HCT116 (cell line): Measurements from ENCODE around the gene LRRTM4. TPM values are rescaled to one million over a fixed set of nuclear protein-coding genes. Genes with fewer than 3 reads are reported as not detected.

Experiments
- ATAC-seq: fragments of 200-7000 bp; cut with Tn5 transposase; 2 replicates; pipeline ENCODE4 v1.9.1; 2020; ENCODE audit warnings: mild to moderate bottlenecking, moderate library complexity
- BruUV-seq: library from RNA; stranded (reverse); fragments of 400-500 nt; replicated peaks from 2 replicates; lab custom pipeline; 2021; lab: Mats Ljungman, UMichigan
- CTCF ChIA-PET: fragments of 300-600 bp; sonication (Branson Sonifier 250); formaldehyde crosslinking; loops from one replicate; lab custom pipeline; 2021; ENCODE audit warnings: antibody characterized with exemption; lab: Charles Lee
- POLR2A ChIA-PET: fragments of 300-600, 350-600 bp; sonication (Branson Sonifier 250); formaldehyde crosslinking; loops from one replicate; lab custom pipeline; 2021; ENCODE audit warnings: antibody characterized with exemption; lab: Charles Lee
- RAD21 ChIA-PET, 2 experiments: fragments of 300-600 bp; sonication (Branson Sonifier 250); formaldehyde crosslinking; loops; one replicate each; lab custom pipeline; 2023; ENCODE audit warnings: low total read pairs in 2 of 2; ENCODE audit not compliant: uncharacterized antibody in 2 of 2, unreplicated experiment in 2 of 2, low non-redundant PET in 1 of 2; lab: Charles Lee
- DNase-seq: peaks from one replicate; pipeline ENCODE4 v3.0.0-alpha.2; 2010; ENCODE audit warnings: low read depth, low spot score
- H2AFZ ChIP-seq: fragments of 200-600 bp; shearing (Covaris generic), sonication (generic); 2 replicates; pipeline ENCODE4 v1.6.1; 2017; ENCODE audit warnings: low read depth, mixed run types, mixed read lengths, antibody characterized with exemption, low read length; ENCODE audit not compliant: poor library complexity, severe bottlenecking
- H3K27ac ChIP-seq: 2 replicates; pipeline ENCODE4 v1.5.1; 2012; ENCODE audit warnings: low read depth, low read length
- H3K27me3 ChIP-seq: fragments of 200-600 bp; sonication (generic); 2 replicates; pipeline ENCODE4 v1.6.1; 2016; ENCODE audit warnings: mixed run types, low read length, mixed read lengths; ENCODE audit not compliant: insufficient read depth
- H3K36me3 ChIP-seq, 2 experiments: fragments of 200-500 bp in 1 of 2; fragments of 200-600 bp in 1 of 2; sonication (Bioruptor generic) in 1 of 2; sonication (generic) in 1 of 2; 2 replicates each; pipeline versions ENCODE4 v1.5.1 to v1.6.1; 2014 to 2016; ENCODE audit warnings: low read length in 2 of 2, inconsistent platforms in 1 of 2, mixed read lengths in 1 of 2, mixed run types in 1 of 2; ENCODE audit not compliant: insufficient read depth in 2 of 2, control insufficient read depth in 1 of 2
- H3K4me1 ChIP-seq, 2 experiments: fragments of 200-600 bp in 1 of 2; sonication (generic) in 1 of 2; 2 replicates each; pipeline versions ENCODE4 v1.5.1 to v1.6.1; 2012 to 2017; ENCODE audit warnings: low read length in 2 of 2, inconsistent platforms in 1 of 2, mild to moderate bottlenecking in 1 of 2, mixed read lengths in 1 of 2, mixed run types in 1 of 2, moderate library complexity in 1 of 2; ENCODE audit not compliant: insufficient read depth in 2 of 2, control insufficient read depth in 1 of 2
- H3K4me2 ChIP-seq: fragments of 200-600 bp; sonication (generic); 2 replicates; pipeline ENCODE4 v1.6.1; 2017; ENCODE audit warnings: mixed run types, low read length, mixed read lengths
- H3K4me3 ChIP-seq, 2 experiments: fragments of 200-600 bp in 1 of 2; sonication (generic) in 1 of 2; replicated peaks in 1 of 2; 2 replicates each; pipeline ENCODE4 v1.5.1; 2011 to 2016; ENCODE audit warnings: low read length in 2 of 2, control low read depth in 1 of 2, low read depth in 1 of 2, mild to moderate bottlenecking in 1 of 2, mixed read lengths in 1 of 2, mixed run types in 1 of 2
- H3K79me2 ChIP-seq: fragments of 200-600 bp; sonication (generic); 2 replicates; pipeline ENCODE4 v1.6.1; 2017; ENCODE audit warnings: mild to moderate bottlenecking, mixed run types, low read length, moderate library complexity, mixed read lengths; ENCODE audit not compliant: insufficient read depth
- H3K9ac ChIP-seq: fragments of 200-600 bp; sonication (generic); 2 replicates; pipeline ENCODE4 v1.6.1; 2016; ENCODE audit warnings: low read length, mixed read lengths
- H3K9me2 ChIP-seq: fragments of 200-600 bp; sonication (generic), shearing (Covaris generic); 2 replicates; pipeline ENCODE4 v1.6.1; 2017; ENCODE audit warnings: mixed run types, mild to moderate bottlenecking, moderate library complexity; ENCODE audit not compliant: insufficient read depth
- H3K9me3 ChIP-seq, 2 experiments: fragments of 200-500 bp in 1 of 2; fragments of 200-600 bp in 1 of 2; sonication (Bioruptor generic) in 1 of 2; sonication (generic) in 1 of 2; 2 replicates each; pipeline ENCODE4 v1.6.1; 2014 to 2017; ENCODE audit warnings: low read length in 2 of 2, mixed read lengths in 2 of 2, inconsistent platforms in 1 of 2, low read depth in 1 of 2, mild to moderate bottlenecking in 1 of 2, mixed run types in 1 of 2, moderate library complexity in 1 of 2; ENCODE audit not compliant: control insufficient read depth in 1 of 2, insufficient read depth in 1 of 2
- H4K20me1 ChIP-seq: fragments of 200-600 bp; sonication (generic), shearing (Covaris generic); 2 replicates; pipeline ENCODE4 v1.6.1; 2017; ENCODE audit warnings: mixed run types, mild to moderate bottlenecking, moderate library complexity; ENCODE audit not compliant: insufficient read depth
- ATF3 ChIP-seq: IDR thresholded peaks from 2 replicates; pipeline ENCODE4 v1.6.1; 2012
- CBX3 ChIP-seq: IDR thresholded peaks from 2 replicates; pipeline ENCODE4 v1.6.1; 2012; ENCODE audit warnings: low read depth
- EGR1 ChIP-seq: IDR thresholded peaks from 2 replicates; pipeline ENCODE4 v1.6.1; 2012; ENCODE audit warnings: low read depth
- EZH2 ChIP-seq: fragments of 200-600 bp; sonication (generic); IDR thresholded peaks from 2 replicates; pipeline ENCODE4 v1.6.1; 2017; ENCODE audit warnings: antibody characterized with exemption, mixed run types
- EZH2phosphoT487 ChIP-seq: fragments of 200-600 bp; IDR thresholded peaks from 2 replicates; pipeline ENCODE4 v1.6.1; 2018; ENCODE audit warnings: antibody characterized with exemption, borderline replicate concordance
- FOSL1 ChIP-seq: IDR thresholded peaks from 2 replicates; pipeline ENCODE4 v1.6.1; 2012; ENCODE audit warnings: low read depth
- JUND ChIP-seq: IDR thresholded peaks from 2 replicates; pipeline ENCODE4 v1.6.1; 2012
- MAX ChIP-seq: IDR thresholded peaks from 2 replicates; pipeline ENCODE4 v1.6.1; 2012
- POLR2A ChIP-seq: IDR thresholded peaks from 2 replicates; pipeline ENCODE4 v1.7.0; 2011; ENCODE audit warnings: borderline replicate concordance; ENCODE audit not compliant: insufficient read depth, insufficient read length; ENCODE audit errors: extremely low read depth
- POLR2AphosphoS5 ChIP-seq: IDR thresholded peaks from 2 replicates; pipeline ENCODE4 v1.6.1; 2011; ENCODE audit warnings: mild to moderate bottlenecking, low read depth, low read length, moderate library complexity
- RAD21 ChIP-seq: IDR thresholded peaks from 2 replicates; pipeline ENCODE4 v1.6.1; 2012; ENCODE audit warnings: low read depth, mild to moderate bottlenecking
- REST ChIP-seq: IDR thresholded peaks from 2 replicates; pipeline ENCODE4 v1.6.1; 2012; ENCODE audit warnings: low read depth
- SIN3A ChIP-seq: IDR thresholded peaks from 2 replicates; pipeline ENCODE4 v1.6.1; 2012; ENCODE audit warnings: low read depth
- SRF ChIP-seq: IDR thresholded peaks from 2 replicates; pipeline ENCODE4 v1.6.1; 2012; ENCODE audit warnings: low read depth
- TCF7L2 ChIP-seq: IDR thresholded peaks from 2 replicates; pipeline ENCODE4 v1.7.0; 2011; ENCODE audit warnings: borderline replicate concordance, inconsistent platforms; ENCODE audit not compliant: insufficient read depth, insufficient read length; ENCODE audit errors: extremely low read depth
- YY1 ChIP-seq: IDR thresholded peaks from 2 replicates; pipeline ENCODE4 v1.6.1; 2011; ENCODE audit warnings: low read length, low read depth, moderate library complexity, mild to moderate bottlenecking; ENCODE audit not compliant: insufficient replicate concordance; ENCODE audit errors: extremely low read depth
- ZBTB33 ChIP-seq: IDR thresholded peaks from 2 replicates; pipeline ENCODE4 v1.6.1; 2011; ENCODE audit warnings: mild to moderate bottlenecking, low read length, moderate library complexity; ENCODE audit not compliant: insufficient replicate concordance; ENCODE audit errors: extremely low read depth
- ZFX ChIP-seq: fragments of 450-650 bp; IDR thresholded peaks from 2 replicates; pipeline ENCODE4 v1.6.1; 2017
- ZNF274 ChIP-seq: fragments of 200-500 bp; sonication (Bioruptor generic); IDR thresholded peaks from 2 replicates; pipeline ENCODE4 v1.6.1; 2014; ENCODE audit warnings: mild to moderate bottlenecking, low read depth, low read length, inconsistent platforms
- intact Hi-C: fragments of 100-400 bp; cut with micrococcal nuclease; formaldehyde crosslinking; loops from 2 replicates; pipeline ENCODE4 v1.10.0; 2022
- total RNA-seq: library from RNA; stranded (reverse); gene quantifications from one replicate; pipeline ENCODE4 v1.2.1, GENCODE V29; 2021; ENCODE audit not compliant: unreplicated experiment
- TF ChIP-seq, protein P1 (sequence below), 3 experiments: fragments of 200-600 bp in 1 of 3; sonication (generic) in 1 of 3; IDR thresholded peaks in 2 of 3; conservative IDR thresholded peaks in 1 of 3; 2 replicates each; pipeline ENCODE4 v1.5.1; 2012 to 2017; ENCODE audit warnings: low read depth in 2 of 3, low read length in 2 of 3, antibody characterized with exemption in 1 of 3, borderline replicate concordance in 1 of 3, control low read depth in 1 of 3, mild to moderate bottlenecking in 1 of 3, mixed read lengths in 1 of 3, mixed run types in 1 of 3, moderate library complexity in 1 of 3; ENCODE audit not compliant: insufficient read depth in 1 of 3

The LRRTM4 gene
- total RNA-seq, 1 experiment from 2014 or later, result 0.25 TPM

GRCh38 chr2:77284353-77284752 is 237.8 kb downstream of the LRRTM4 start:
- no peak overlapping the region for H3K9ac ChIP-seq
- no peaks in the 10 kb centered on the region; the same call in 1 of the 2 replicates for H4K20me1 ChIP-seq
- H3K9me3 ChIP-seq, result peaks cover 0 to 26% of the 10 kb centered on the region in 2 experiments; a peak in 2 of 4 replicates
- TF ChIP-seq POLR2A (no peak), POLR2AphosphoS5 (no peak), EGR1 (no peak), EZH2phosphoT487 (no peak), ZNF274 (no peak), SIN3A (no peak), RAD21 (no peak), ZFX (no peak), TCF7L2 (no peak), CBX3 (no peak), SRF (no peak), ATF3 (no peak), MAX (no peak), REST (no peak), EZH2 (no peak), JUND (no peak), FOSL1 (no peak), YY1 (no peak), ZBTB33 (no peak)
- TF ChIP-seq, protein P1, sequence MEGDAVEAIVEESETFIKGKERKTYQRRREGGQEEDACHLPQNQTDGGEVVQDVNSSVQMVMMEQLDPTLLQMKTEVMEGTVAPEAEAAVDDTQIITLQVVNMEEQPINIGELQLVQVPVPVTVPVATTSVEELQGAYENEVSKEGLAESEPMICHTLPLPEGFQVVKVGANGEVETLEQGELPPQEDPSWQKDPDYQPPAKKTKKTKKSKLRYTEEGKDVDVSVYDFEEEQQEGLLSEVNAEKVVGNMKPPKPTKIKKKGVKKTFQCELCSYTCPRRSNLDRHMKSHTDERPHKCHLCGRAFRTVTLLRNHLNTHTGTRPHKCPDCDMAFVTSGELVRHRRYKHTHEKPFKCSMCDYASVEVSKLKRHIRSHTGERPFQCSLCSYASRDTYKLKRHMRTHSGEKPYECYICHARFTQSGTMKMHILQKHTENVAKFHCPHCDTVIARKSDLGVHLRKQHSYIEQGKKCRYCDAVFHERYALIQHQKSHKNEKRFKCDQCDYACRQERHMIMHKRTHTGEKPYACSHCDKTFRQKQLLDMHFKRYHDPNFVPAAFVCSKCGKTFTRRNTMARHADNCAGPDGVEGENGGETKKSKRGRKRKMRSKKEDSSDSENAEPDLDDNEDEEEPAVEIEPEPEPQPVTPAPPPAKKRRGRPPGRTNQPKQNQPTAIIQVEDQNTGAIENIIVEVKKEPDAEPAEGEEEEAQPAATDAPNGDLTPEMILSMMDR (IDR thresholded peaks at IDR 0.05 in 2 of 3, conservative IDR thresholded peaks at IDR 0.05 in 1 of 3; ENCODE audit: borderline replicate concordance in 1 of 3, insufficient read depth in 1 of 3, low read depth in 2 of 3, low read length in 2 of 3), result no peak
- no peak overlapping the region for H3K4me3 ChIP-seq
- no peak for ATAC-seq
- no peak for DNase-seq
- no peaks in the 10 kb centered on the region for H3K27me3 ChIP-seq
- no TSS peak for BruUV-seq
- H3K9me2 ChIP-seq, result no peaks in the 10 kb centered on the region
- intact Hi-C loops, result no loop called here
- no peaks in the 10 kb centered on the region for H3K4me1 ChIP-seq
- no peak overlapping the region for H3K4me2 ChIP-seq
- H3K36me3 ChIP-seq, result no peaks in the 10 kb centered on the region
- no peaks in the 10 kb centered on the region for H3K79me2 ChIP-seq
- H2AFZ ChIP-seq, result no peak overlapping the region
- ChIA-PET RAD21 (no interaction called here), POLR2A (no interaction called here), CTCF (no interaction called here)
- H3K27ac ChIP-seq, result no peak overlapping the region
